GM12864 (cell line): ENCODE measurements around the gene SEPTIN12.

Source experiments
- DNase-seq: peaks from one replicate; pipeline ENCODE4 v3.0.0-alpha.2; 2011; ENCODE audit warnings: low read depth
- H3K4me3 ChIP-seq: 2 replicates; pipeline ENCODE4 v1.5.1; 2011; ENCODE audit warnings: mild to moderate bottlenecking, low read depth, low read length, control low read depth
- TF ChIP-seq, protein P1 (sequence below): IDR thresholded peaks from 2 replicates; pipeline ENCODE4 v1.5.1; 2011; ENCODE audit warnings: low read depth, mild to moderate bottlenecking, moderate library complexity, low read length, control low read depth, inconsistent platforms; ENCODE audit errors: missing control alignments

Gene SEPTIN12

DNA sequence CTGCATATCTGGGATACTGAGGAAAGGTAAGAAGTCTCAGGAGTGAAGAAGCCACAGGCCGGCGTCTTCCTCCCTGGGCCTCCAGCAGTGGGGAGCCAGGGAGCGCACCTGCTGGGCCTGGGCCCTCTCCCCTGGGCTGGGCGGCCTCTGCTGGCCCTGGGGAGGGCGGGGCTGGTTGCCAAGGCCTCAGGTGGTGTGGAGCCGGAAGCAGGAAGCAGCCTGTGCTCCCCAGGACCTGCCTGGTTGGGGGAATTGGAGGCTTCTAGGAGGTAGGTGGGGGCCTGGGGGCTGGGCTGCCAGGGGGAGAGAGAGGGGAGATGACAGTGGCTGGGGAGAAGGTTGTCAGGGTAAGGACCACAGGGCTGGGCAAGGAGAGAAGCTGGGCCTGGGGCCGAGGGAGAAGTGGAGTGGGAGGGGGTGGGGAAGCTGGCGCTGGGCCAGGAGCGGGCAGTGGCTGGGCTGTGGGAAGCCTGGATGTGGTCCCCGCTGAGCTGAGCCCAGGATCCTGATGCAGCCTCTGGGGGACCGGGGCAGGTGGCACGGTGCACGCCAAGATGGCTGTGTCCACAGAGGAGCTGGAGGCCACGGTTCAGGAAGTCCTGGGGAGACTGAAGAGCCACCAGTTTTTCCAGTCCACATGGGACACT is 7.2 kb upstream of the SEPTIN12 start, which contains the start of gene SMIM22:
Gene SMIM22, plus strand, starts transcription at position 189 of the 647 bp plus-strand sequence. Its CDS starts 366 bp downstream, at position 555.
- H3K4me3 ChIP-seq = no peak within 1 kb of the TSS
- TF ChIP-seq, protein P1, sequence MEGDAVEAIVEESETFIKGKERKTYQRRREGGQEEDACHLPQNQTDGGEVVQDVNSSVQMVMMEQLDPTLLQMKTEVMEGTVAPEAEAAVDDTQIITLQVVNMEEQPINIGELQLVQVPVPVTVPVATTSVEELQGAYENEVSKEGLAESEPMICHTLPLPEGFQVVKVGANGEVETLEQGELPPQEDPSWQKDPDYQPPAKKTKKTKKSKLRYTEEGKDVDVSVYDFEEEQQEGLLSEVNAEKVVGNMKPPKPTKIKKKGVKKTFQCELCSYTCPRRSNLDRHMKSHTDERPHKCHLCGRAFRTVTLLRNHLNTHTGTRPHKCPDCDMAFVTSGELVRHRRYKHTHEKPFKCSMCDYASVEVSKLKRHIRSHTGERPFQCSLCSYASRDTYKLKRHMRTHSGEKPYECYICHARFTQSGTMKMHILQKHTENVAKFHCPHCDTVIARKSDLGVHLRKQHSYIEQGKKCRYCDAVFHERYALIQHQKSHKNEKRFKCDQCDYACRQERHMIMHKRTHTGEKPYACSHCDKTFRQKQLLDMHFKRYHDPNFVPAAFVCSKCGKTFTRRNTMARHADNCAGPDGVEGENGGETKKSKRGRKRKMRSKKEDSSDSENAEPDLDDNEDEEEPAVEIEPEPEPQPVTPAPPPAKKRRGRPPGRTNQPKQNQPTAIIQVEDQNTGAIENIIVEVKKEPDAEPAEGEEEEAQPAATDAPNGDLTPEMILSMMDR = no peak
- no peak for DNase-seq

DNA sequence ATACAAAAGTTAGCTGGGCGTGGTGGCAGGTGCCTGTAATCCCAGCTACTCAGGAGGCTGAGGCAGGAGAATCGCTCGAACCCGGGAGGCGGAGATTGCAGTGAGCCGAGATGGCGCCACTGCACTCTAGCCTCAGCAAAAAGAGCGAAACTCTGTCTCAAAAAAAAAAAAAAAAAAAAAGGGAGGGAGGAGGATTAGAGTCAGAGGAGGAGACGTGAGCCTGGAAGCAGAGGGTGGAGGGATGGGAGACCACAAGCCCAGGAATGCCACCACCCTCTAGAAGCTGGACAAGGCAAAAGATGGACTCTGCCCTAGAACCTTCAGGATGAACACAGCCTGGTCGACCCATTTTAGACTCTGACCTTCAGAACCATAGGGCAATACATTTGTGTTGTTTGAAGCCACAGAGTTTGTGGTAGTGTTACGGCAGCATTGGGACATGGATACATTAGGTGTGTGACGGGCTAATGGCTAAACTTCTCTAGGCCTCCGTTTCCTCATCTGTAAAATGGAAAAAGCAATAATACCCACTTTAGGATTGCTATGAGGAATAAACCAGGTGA is 4.9 kb upstream of the SEPTIN12 start:
- TF ChIP-seq, protein P1 = no peak
- no peak for DNase-seq
- H3K4me3 ChIP-seq = no peak overlapping the region

DNA sequence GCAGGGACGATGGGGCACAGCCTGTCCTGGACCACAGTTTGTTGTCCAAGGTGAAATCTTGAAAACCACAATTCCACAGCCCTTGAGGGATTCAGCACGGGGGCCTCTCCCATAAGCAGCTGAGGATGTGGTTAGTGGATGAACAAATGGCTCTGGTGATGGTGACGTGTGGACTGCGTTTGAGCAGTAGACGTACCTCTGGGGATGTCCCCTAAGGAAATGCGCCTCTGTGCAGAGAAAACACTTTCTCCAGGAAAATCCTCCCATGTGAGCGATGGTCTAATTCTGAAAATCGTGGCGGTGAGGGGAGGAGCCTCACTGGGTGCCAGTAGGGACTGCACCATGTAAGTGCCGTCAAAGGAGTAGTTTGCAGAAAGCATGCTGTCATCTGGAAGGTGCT is 2.7 kb upstream of the SEPTIN12 start:
- no peak for DNase-seq
- H3K4me3 ChIP-seq = no peak overlapping the region
- TF ChIP-seq, protein P1 = no peak

DNA sequence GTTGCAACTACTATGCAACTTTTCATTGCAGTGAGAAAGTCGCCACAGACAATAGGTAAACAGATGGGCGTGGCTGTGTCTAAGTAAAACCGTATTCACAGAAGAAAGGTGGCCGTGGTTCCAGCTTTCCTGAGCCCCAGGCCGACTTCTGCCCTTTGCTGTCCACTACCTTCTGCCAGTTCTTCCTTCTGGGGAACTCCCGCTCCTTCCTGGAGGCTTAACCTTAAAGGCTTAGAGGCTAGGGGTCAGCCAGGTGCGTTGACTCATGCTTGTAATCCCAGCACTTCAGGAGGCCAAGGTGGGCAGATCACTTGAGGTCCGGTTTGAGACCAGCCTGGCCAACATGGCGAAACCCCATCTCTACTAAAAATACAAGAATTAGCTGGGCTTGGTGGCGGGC is 2.1 kb upstream of the SEPTIN12 start:
- TF ChIP-seq, protein P1 = no peak
- no peak overlapping the region for H3K4me3 ChIP-seq
- DNase-seq = no peak

DNA sequence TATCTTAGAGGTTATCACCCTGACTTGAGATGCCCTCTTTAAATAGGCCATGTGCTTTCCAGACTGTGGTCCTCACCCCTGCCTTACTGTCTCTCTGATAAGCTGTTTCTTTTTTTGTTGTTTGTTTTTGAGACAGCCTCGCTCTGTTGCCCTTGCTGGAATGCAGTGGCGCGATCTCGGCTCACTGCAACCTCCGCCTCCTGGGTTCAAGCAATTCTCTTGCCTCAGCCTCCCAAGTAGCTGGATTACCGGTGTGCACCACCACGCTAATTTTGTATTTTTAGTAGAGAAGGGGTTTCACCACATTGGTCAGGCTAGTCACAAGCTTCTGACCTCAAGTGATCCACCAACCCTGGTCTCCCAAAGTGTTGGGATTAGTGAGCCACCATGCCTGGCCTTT is 765 bp upstream of the SEPTIN12 start:
- TF ChIP-seq, protein P1 = no peak
- H3K4me3 ChIP-seq = no peak overlapping the region
- no peak for DNase-seq

DNA sequence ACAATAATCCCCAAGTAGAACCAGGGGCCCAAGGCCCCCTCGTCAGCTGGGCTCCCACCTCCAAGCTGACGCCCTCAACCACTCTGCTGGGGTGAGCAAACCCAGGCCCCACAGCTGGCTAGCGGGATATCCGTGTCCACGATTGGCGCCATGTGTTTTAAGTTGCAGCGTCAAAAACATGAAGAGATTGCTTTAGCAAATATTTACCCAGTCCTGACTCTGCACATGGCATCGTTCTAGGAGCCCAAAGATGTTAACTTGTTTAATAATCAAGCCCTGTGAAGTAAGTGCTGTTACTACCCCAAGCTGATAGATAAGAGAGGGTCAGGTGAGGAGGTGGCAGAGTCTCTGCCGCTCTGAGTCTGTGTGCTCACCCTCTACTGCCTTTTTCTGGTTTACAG is 344 bp upstream of the SEPTIN12 start:
- no peak for DNase-seq
- TF ChIP-seq, protein P1 = no peak
- H3K4me3 ChIP-seq = no peak overlapping the region

DNA sequence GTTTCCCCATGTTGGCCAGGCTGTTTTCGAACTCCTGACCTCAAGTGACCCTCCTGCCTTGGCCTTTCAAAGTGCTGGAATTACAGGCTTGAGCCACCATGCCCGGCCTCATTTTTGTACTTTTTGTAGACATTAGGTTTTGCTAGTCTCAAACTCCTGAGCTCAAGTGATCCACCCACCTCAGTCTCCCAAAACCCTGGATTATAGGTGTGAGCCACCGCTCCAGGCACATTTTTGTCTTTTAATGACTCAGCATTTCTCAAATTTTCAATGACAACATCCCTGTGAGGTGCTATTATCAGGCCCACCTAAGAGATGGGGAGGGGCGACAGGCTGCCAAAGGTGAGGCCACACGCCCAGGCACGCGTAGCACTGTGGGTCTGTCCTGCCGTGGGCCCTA is 1.1 kb downstream of the SEPTIN12 start:
- DNase-seq = no peak
- TF ChIP-seq, protein P1 = no peak
- no peak overlapping the region for H3K4me3 ChIP-seq
